T-helper 1 cell (primary cell): Measurements from ENCODE around the gene CCRL2.
"Not testable (repeated sequence)": the region's sequence is repeated elsewhere in the genome, so short reads cannot be mapped to it uniquely, and the experiment has no call there.

Experiments used
- DNase-seq, 5 donors: peaks; one replicate each; pipeline ENCODE4 v3.0.0-alpha.2; 2012 to 2020

Gene CCRL2

GRCh38 chr3:46431905-46432304, 24.8 kb downstream of the CCRL2 start:
- not testable (repeated sequence) for DNase-seq

- DNase-seq, result not testable (repeated sequence)
Observed at GRCh38 chr3:46433118-46433517, 26.1 kb downstream of the CCRL2 start.

- no peak for DNase-seq
Observed at GRCh38 chr3:46433841-46434240, 26.8 kb downstream of the CCRL2 start.

DNA sequence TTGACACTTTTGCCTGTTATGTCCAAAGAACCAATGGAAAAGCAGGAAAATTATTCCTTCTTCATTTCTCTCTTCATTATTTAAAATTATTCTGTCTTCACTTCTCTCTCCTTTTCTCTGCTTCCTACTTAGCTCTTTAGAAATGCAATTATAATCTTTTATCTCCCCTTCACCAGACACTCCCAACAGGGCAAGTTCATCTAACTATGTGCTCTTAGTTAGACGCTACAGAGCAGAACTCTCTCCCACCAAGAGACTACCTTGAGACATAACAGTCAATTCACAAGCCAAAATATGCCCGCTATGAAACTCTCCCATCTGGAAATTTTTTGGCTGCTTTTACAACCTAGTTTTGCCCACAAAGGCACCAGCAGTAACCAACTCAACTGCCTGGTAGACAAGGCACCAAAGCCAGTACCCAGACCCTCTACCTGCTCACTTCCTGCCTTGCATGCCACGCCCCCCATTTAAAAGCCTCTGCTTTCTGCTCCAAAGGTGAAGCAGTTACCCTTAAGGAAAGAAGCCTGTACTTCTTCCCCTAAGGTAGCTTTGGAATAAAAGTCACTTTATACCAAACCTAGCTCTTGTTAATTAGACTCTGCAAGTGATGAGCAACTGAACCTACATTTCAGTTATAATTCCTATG, 28.1 kb downstream of the CCRL2 start:
- DNase-seq, result no peak

GRCh38 chr3:46438831-46439230, 31.8 kb downstream of the CCRL2 start:
- no peak for DNase-seq

- peak in 2 of 5 donors; percentile 19 to 61 for DNase-seq
Observed at GRCh38 chr3:46440531-46441294, 33.7 kb downstream of the CCRL2 start.

- peak in 1 of 5 donors; percentile 35 for DNase-seq
Observed at GRCh38 chr3:46442576-46443530, 35.8 kb downstream of the CCRL2 start.

- DNase-seq, result no peak
Observed at GRCh38 chr3:46447228-46447985, 40.3 kb downstream of the CCRL2 start.

DNA sequence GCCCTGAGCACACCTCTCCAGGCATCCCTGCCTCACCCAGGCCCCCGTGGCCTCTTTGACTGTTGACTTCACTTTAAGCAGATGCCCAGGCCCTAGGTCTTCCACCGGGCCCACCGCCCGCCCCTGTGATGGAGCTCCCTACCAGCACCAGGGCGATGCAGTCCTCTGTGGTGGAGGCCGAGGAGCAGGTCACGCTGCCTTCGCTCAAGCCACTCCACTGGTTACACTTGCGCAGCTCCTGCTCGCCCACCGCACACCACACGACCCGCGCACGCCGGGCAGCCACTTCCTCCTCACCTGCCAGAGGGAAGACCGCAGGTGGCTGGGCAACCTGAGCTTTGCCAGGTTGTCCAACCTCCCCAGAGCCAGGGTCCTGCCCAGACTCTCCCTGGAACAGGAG, 41.7 kb downstream of the CCRL2 start:
- DNase-seq, result no peak

DNA sequence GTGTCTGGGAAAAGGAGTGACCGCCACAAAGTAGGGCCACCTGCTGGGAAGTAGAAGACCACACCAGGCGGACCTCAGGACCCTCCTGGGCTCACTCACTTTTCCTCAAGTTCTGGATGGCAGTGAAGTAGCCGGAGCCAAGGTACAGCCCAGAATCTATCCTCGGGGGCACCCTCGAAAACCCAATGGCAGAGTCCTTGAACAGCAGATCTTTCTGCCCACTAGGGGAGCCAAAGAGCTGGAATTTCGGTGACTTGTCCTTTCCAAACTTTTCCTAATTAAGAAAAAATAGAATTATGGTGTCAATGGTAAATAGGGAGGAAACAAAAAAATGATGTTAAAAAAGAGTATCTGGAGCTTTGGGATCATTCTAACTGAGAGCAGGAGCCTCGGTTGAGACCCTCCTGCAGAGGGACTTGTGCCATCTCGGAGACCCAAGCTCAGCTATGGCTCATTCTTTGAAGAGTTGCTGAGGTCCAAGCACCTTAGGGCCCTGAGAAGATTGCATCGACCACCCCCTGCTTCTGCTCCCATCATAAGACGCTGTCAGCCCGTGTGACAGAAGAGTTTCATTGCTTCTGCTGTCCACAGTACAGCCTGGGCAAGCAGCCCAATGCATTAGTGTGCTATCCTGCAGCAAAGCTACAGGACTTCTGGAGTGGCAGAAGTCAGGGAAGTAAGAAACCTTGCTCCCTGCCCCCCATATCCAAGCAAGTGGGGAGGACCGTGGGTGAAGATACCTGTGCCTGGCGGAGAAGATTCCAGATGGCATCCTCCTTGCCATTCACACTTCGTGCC, 42.9 kb downstream of the CCRL2 start:
- DNase-seq, result no peak

DNA sequence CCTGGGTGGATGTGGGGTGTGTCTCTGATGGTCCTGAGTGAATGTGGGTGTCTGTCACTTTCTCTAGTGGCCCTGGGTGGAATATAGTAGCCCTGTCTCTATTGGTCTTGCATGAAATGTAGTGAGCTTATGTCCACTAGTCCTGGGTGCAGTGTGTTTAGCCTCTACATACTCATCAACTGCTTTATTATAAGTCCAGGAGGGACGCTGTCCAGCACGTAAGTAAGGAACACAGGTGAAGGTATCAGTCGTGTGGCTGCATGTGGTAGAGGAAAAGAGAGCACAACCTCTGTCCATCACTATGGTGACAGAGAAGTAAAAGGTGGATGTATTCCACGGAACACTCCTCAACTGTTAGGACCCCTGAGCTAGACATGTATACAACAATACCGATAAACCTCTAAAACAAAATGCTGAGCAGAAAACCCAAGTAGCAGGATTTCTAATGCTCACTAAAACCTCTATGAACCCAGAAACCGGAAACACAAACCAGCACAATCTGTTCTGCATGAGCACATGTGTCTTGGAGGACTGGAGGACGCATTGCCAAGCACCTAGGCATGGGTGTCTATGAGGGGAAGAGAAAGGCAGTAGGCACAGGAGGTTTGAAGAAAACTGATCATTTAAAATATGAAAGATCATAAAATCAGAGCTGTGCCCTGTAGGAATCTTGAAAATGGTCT, 46.6 kb downstream of the CCRL2 start:
- DNase-seq, result no peak

DNA sequence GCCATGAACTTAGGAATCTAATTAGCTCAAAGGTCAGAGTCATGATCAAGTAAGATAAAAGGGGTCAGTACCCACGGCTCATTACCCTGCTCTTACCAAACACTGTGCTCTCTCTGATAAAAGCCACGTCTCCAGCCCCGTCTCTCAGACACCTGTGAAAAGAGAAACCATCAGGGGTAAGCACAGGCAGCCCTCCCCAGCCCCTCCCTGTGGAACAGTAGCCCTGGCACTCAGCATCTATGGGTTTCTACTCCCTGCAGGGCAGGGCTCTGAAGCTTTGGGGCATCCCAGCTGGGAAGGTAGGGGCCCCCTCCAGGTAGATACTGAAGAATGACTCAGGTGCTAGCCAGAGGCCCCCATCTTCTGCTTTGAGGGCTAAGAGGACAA, 47.1 kb downstream of the CCRL2 start:
- no peak for DNase-seq

DNA sequence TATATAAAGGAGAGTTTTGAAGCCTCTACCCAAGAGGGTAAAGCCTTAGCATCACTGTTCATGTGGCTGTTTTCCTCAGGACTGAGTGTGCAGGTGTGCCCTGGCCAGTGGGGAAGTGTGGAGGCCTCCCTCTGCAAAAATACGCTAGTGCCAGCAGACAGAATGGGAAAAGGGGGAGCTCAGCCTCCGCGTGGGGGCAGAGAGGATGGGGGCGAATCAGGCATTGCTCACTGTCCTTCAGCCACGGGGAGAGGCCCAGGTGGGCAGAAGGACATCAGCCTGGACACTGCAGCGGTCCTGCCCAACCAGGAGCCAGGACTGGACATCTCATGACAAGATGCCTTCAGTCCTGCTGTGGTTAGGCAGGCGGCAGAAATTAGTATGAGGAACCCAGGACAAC, 47.5 kb downstream of the CCRL2 start:
- no peak for DNase-seq

GRCh38 chr3:46455231-46456115, 48.4 kb downstream of the CCRL2 start:
- DNase-seq, result no peak

DNA sequence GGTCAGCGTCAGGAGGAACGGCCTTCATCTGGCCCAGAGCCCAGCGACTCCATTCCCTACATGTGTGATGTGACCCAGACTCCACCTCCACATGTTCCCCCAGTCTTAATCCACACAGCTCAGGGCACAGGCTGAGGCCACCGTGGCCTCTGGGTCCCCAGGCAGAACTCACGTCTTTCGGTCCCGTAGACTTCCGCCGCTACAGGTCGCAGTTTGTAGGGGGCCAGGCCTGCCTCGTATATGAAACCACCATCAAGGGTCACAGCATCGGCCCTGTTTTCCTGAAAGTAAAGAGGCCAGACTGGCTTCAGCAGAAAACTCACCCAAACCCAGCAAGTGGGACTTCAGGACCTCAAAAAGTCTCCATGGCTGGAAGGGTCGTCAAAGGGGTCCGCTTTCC, 49.1 kb downstream of the CCRL2 start:
- DNase-seq, result no peak
